Fibroblast of skin of left biceps (primary cell): ENCODE data around the gene VTA1.

Source experiments
- DNase-seq, 2 experiments: peaks; one replicate each; pipeline ENCODE4 v3.0.0-alpha.2; 2013; ENCODE audit warnings: low read depth in 2 of 2

Gene VTA1

DNA sequence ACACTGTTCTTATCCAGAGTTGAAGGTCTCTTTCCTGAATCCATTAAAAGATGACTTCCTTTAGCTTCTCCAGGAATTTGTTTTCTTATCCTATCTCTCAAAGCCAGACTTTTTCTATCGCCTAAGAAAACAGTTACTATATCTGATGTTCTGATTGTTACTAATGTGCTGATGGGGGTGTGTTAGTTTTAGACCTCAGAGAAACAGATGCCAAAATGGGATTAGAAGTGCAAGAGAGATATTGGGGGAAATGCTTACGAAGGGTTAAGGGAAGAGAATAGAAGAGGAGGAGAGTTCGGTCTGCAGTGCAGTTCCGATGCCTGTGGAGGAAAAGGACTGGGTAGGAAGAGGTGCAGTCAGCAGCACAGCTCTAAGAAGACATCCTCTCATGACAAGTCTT lies 119.0 kb downstream of the VTA1 start:
- no peak for DNase-seq

- no peak for DNase-seq
Observed at GRCh38 chr6:142271476-142271875, 124.4 kb downstream of the VTA1 start.
